ENCODE measurements around the gene CRYGB.
"Not testable (repeated sequence)": the region's sequence is repeated elsewhere in the genome, so short reads cannot be mapped to it uniquely, and the experiment has no call there.

The CRYGB gene

GRCh38 chr2:208125251-208125650 is 20.7 kb downstream of the CRYGB start:
- TF ChIP-seq, protein P1, sequence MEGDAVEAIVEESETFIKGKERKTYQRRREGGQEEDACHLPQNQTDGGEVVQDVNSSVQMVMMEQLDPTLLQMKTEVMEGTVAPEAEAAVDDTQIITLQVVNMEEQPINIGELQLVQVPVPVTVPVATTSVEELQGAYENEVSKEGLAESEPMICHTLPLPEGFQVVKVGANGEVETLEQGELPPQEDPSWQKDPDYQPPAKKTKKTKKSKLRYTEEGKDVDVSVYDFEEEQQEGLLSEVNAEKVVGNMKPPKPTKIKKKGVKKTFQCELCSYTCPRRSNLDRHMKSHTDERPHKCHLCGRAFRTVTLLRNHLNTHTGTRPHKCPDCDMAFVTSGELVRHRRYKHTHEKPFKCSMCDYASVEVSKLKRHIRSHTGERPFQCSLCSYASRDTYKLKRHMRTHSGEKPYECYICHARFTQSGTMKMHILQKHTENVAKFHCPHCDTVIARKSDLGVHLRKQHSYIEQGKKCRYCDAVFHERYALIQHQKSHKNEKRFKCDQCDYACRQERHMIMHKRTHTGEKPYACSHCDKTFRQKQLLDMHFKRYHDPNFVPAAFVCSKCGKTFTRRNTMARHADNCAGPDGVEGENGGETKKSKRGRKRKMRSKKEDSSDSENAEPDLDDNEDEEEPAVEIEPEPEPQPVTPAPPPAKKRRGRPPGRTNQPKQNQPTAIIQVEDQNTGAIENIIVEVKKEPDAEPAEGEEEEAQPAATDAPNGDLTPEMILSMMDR (conservative IDR thresholded peaks at IDR 0.05; ENCODE audit: low read depth) = no peak
- no peak for DNase-seq (ENCODE audit: low spot score)
- H3K27ac ChIP-seq = no peak overlapping the region
- CTCF ChIA-PET = no interaction called here
- POLR2A ChIA-PET (ENCODE audit: low non-redundant PET) = no interaction called here

GRCh38 chr2:208124013-208124715 is 21.8 kb downstream of the CRYGB start, which contains the start of gene CRYGD:
CRYGD (minus strand) TSS chr2:208124524; CDS start chr2:208124473, 51 bp downstream.
- CTCF ChIA-PET = interaction anchor here (0.6 kb wide), 1 partner anchor 25 kb away, joined by 3 read pairs; no protein-coding TSS in a partner anchor
- POLR2A ChIA-PET (ENCODE audit: low non-redundant PET); H3K27ac ChIP-seq; DNase-seq (ENCODE audit: low spot score): not testable (repeated sequence)

- no peak for DNase-seq (ENCODE audit: low spot score)
- TF ChIP-seq, protein P1 (conservative IDR thresholded peaks at IDR 0.05; ENCODE audit: low read depth) = no peak
- ChIA-PET CTCF (no interaction called here), POLR2A (ENCODE audit: low non-redundant PET) (no interaction called here)
- no peak overlapping the region for H3K27ac ChIP-seq
Observed at GRCh38 chr2:208122248-208122647, 23.7 kb downstream of the CRYGB start.

DNA sequence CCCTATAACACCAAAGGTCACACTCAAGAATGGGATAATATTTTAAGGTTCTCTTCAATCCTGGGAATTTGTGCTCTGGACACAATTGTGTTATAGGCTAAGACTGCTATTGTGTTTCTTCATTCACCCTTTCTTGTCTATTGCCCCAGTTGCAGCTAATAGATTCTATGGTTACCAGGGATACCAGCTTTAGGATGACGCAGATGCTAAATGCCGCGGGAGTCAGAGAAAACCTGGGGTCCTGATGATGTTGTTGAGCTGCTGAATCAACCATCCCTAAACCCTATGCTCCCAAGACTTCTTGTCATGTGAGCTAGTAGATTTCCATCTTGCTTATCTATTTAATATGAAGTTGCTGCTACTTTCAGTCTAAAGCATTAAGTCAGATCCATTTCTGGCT is 27.0 kb downstream of the CRYGB start:
- no peak for DNase-seq (ENCODE audit: low spot score)
- POLR2A ChIA-PET (ENCODE audit: low non-redundant PET) = no interaction called here
- TF ChIP-seq, protein P1 (conservative IDR thresholded peaks at IDR 0.05; ENCODE audit: low read depth) = no peak
- no peak overlapping the region for H3K27ac ChIP-seq
- CTCF ChIA-PET = no interaction called here

GRCh38 chr2:208117390-208117789 is 28.6 kb downstream of the CRYGB start:
- CTCF ChIA-PET; POLR2A ChIA-PET (ENCODE audit: low non-redundant PET); DNase-seq (ENCODE audit: low spot score); H3K27ac ChIP-seq: not testable (repeated sequence)

DNA sequence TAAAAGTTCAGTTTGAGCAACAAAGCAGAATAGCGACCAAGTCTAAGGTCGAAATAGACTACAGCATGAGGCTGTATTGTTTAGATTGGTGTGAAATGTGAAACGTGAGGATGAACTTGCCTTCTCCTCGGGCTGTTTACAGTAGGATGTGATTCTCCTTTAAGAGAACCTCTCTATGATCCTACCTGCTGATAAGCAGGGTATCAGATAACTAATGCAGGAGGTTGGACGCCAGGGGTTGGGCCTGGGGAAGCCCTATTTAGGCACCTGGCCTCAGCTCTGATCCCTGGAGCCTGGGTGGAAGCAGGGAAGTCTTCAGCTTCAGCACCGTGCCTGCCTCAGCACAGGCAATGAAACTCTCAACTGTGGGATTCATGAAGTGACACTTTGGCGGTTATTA is 33.0 kb downstream of the CRYGB start:
- POLR2A ChIA-PET (ENCODE audit: low non-redundant PET) = no interaction called here
- DNase-seq (ENCODE audit: low spot score) = no peak

GRCh38 chr2:208112273-208112745 is 33.6 kb downstream of the CRYGB start:
- H3K27ac ChIP-seq; DNase-seq (ENCODE audit: low spot score); CTCF ChIA-PET; POLR2A ChIA-PET (ENCODE audit: low non-redundant PET): not testable (repeated sequence)

More for the DNA sequence above, 33.0 kb downstream of the CRYGB start:
- TF ChIP-seq, protein P1 (conservative IDR thresholded peaks at IDR 0.05; ENCODE audit: low read depth) = no peak
- H3K27ac ChIP-seq = no peak overlapping the region
- CTCF ChIA-PET = no interaction called here

- no peak overlapping the region for H3K27ac ChIP-seq
- CTCF ChIA-PET = interaction anchor here (1.6 kb wide), 1 partner anchor 150 kb away, joined by 5 read pairs; no protein-coding TSS in a partner anchor
- TF ChIP-seq, protein P1 (conservative IDR thresholded peaks at IDR 0.05; ENCODE audit: low read depth) = no peak
- POLR2A ChIA-PET (ENCODE audit: low non-redundant PET) = no interaction called here
- DNase-seq (ENCODE audit: low spot score) = no peak
Observed at GRCh38 chr2:208103616-208104015, 42.3 kb downstream of the CRYGB start.

All from RWPE1 (cell line).